PC-3 (cell line): ENCODE data around the gene VSTM4.

Experiments
- EZH2 ChIP-seq: fragments of 300-600 bp; sonication (generic); IDR thresholded peaks from one replicate; pipeline ENCODE4 v1.6.1; 2017; ENCODE audit warnings: antibody characterized with exemption, mild to moderate bottlenecking, low read length; ENCODE audit not compliant: unreplicated experiment
- TF ChIP-seq, protein P1 (sequence below): fragments of 300-600 bp; sonication (generic); conservative IDR thresholded peaks from 2 replicates; pipeline ENCODE4 v1.5.1; 2017; ENCODE audit warnings: antibody characterized with exemption, low read depth, mild to moderate bottlenecking, low read length

GRCh38 chr10:49089557-49090188 lies 25.6 kb downstream of the VSTM4 start:
- no peak for TF ChIP-seq EZH2
- TF ChIP-seq, protein P1, sequence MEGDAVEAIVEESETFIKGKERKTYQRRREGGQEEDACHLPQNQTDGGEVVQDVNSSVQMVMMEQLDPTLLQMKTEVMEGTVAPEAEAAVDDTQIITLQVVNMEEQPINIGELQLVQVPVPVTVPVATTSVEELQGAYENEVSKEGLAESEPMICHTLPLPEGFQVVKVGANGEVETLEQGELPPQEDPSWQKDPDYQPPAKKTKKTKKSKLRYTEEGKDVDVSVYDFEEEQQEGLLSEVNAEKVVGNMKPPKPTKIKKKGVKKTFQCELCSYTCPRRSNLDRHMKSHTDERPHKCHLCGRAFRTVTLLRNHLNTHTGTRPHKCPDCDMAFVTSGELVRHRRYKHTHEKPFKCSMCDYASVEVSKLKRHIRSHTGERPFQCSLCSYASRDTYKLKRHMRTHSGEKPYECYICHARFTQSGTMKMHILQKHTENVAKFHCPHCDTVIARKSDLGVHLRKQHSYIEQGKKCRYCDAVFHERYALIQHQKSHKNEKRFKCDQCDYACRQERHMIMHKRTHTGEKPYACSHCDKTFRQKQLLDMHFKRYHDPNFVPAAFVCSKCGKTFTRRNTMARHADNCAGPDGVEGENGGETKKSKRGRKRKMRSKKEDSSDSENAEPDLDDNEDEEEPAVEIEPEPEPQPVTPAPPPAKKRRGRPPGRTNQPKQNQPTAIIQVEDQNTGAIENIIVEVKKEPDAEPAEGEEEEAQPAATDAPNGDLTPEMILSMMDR: no peak
